Right lung (tissue), 5 donors: ENCODE results near the gene U2AF2. TPM values are rescaled to one million over a fixed set of nuclear protein-coding genes. Genes with fewer than 3 reads are reported as not detected.

Experiments used
- DNase-seq, 2 donors: peaks; one replicate each; pipeline ENCODE4 v3.0.0-alpha.2; 2013
- polyA plus RNA-seq, 5 donors: library from polyadenylated mRNA; unstranded; fragments of 120-200 nt; gene quantifications; one replicate each; pipeline versions ENCODE4 v1.2.1 to v1.2.3, GENCODE V29; 2013; ENCODE audit warnings: inconsistent platforms in 1 of 5, low replicate concordance in 1 of 5; ENCODE audit not compliant: insufficient read length in 5 of 5, insufficient read depth in 1 of 5

U2AF2 gene
- polyA plus RNA-seq, 5 donors = 137 to 222 (median 182) TPM

DNA sequence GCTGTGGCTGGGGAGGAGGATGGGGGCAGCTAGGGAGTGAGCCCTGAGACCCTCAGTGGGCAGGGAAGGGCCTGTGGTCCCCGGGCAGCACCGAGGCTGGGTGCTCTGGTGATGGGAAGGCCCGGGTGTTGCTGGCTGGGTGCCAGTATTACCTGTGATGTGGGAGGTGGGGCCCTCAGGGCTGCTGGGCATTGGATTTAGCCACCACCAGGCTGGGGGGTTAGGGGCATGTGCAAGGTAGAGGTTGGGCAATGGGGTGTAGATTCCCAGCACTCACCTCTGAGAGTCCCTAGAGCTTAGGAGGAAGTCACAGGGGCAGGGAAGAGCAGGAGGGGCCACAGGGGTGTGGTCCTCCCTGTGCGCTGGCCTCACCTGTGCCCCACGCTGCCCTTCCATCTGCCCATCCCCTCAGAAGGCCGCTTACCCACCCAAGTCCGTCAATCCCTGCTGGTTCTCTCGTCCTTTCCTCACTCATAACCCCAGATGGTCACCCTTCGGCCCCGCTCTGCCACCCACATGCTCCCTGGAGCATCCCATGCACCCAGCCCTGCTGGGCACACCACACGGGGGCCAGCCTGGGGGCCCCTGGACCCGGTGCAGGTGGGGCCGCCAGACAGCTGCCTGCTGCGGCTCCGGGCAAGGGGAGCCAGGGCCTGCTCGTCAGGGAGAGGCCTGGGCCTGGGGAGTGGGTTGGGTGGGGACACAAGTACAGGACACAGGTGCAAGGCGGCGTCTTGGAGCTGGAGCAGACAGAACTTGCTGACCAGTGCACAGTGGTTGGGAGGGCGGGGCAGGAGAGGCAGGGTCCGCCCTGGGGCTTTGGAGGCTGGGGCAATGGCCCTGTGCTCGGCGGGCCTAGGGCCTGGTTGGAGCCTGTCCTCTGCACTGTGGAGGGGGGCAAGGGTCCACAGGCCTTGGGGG is 32.7 kb downstream of the U2AF2 start:
- DNase-seq = no peak

DNA sequence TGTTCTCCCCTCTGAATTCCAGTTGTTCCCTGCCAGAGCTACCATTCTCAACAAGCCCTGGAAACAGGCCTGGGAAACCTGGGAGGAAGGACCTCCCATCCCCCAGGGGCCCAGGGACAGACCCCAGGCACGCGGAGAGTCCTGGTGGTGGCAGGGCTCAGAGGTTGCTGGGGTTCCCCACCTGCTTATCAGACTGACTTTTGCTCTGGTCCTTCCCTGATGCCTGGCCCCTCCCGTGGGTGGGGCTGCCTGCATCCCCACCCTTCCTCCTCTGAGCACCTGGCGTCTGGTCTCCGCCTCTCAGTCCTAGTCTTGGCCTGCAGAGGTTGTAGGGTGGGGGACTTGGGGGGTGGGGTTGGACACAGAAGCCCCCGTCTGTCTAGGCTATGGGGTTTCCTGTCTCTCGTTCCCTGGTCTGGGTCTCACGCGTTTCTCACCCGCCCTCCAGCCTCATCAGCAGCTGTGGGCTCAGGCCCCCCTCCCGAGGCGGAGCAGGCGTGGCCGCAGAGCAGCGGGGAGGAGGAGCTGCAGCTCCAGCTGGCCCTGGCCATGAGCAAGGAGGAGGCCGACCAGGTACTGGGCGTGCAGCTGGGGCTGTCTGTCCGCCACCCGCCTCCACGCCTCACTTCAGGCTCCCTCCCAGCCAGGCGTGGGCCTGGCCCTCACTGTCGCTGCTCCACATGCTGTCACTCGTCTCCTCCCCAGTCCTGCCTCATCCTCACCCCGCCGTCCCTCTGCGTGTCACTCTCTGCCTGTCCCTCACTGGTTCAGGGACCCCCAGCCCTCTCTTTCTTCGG is 33.8 kb downstream of the U2AF2 start:
- no peak for DNase-seq

DNA sequence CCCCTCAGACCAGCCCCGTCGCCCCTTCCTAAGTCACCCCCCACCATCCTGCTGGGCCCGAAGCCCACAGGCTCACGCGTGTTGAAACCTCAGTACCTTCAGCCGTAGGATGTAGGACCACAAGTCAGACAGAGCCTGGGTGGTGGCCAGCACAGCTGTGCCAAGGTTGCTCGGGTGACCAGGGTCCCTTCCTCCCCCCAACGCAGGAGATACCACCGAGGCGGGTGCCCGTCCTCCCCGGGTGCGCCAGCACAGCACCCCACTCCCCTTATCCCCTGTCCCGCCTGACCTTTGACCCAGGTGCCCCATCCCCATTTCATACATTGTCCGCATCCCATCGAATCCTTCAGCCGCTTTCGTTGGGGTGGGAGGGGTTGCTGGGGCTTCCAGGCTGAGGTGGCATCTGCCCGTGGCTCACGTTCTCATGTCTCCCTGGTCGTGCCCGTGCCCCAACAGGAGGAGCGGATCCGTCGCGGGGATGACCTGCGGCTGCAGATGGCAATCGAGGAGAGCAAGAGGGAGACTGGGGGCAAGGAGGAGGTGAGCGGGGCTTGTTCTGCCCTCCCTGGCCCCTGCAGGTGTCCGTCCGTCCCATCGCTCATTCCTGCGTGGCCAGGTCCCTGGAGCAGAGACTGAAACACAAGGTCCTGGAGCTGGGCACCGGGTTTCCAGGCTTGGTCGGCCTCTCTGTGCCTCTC is 34.7 kb downstream of the U2AF2 start:
- DNase-seq = no peak

DNA sequence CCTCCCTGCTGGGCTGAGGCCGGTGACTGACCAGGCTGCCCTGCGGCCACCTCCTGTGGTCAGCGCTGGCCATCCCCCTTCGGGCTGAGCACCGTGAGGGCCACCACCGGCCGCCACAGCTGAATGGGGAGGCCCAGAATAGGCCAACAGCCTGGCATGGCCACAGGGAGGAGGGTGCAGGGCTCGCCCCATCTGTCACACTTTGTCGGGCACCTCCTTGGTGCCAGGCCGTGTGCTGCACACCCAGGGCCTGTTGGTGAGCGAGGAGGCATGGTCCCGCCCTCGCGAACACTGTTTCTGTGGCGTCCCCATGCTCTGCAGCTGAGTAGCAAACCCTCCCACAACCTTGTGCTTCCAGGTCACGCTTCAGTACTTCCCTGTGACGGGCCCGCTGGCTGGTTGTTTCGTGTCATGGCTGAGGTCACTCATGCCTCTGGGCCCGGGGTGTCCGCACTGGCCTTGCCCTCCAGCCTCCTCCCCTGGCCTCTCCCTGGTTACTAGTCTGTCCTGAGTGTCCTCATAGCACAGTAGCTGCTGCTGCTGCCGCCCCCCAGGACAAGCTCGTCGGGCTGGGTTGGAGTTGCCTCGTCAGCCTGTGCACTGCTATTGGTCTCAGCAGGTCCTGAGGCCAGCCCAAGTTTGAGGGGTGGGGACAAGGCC is 35.4 kb downstream of the U2AF2 start:
- DNase-seq = no peak

DNA sequence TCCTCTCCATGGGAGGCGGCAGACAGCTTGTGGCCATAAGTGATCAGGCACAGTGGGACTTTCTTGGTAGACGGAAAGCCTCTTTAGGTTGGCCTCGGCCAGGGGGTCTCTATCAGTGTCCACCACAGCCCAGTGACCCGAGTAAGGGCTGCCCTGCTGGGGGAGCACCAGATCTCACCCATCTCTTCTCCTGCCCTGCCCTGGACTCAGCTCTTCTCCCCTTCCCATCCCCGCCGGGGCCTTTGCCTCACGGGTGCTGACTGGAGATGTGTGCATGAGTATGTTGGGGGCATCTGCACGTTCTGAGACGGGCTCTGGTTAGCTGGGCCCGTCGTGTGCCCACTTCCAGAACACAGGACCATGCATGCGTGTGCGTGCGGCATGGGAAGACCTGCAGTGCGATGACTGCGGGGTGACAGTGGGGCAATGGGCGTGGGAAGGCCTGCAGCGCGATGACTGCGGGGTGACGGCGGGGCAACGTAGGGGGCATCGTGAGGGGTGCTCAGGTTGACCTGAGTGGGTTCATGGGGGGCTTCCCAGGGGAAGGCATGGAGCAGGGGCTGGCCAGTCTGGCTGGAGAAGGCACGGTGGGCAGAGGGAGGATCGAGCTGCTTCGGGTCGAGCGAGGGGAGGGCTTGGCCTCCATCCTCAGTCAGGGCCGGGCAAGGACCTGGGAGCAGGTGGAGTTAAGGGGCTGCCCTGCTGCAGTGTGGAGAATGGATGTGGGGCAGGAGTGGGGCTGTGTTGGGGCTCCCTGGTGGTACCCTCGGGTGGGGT is 36.1 kb downstream of the U2AF2 start:
- DNase-seq = no peak

DNA sequence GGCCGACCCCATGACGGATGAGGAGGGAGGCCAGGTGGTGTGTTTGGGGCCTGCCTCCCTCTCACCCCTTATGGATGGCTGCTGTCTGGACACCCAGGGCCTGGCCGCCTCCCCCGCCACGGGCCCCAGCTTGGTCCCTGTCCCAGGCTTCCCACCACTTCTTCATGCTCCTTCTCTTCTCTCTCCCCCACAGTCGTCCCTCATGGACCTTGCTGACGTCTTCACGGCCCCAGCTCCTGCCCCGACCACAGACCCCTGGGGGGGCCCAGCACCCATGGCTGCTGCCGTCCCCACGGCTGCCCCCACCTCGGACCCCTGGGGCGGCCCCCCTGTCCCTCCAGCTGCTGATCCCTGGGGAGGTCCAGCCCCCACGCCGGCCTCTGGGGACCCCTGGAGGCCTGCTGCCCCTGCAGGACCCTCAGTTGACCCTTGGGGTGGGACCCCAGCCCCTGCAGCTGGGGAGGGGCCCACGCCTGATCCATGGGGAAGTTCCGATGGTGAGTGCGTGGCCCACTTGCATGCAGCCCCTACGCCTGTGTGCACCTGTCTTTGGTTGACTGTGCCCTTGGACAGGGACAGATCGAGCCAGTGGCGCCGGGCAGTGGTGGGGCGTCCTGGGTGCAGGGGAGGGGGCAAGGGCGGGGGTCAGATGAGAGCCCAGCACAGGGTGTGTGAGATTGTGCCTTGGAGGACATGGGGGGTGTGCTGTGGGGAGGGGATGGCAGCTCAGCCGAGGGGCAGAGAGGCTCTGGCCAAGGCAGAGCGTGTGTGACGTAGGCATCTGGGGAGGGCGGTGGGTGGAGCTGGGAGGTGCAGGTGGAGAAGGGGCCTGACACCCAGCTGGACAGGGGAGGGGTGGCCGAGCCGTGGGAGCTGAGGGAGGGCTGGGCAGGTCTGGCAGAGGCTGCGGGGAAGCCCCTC is 37.0 kb downstream of the U2AF2 start:
- DNase-seq = no peak

DNA sequence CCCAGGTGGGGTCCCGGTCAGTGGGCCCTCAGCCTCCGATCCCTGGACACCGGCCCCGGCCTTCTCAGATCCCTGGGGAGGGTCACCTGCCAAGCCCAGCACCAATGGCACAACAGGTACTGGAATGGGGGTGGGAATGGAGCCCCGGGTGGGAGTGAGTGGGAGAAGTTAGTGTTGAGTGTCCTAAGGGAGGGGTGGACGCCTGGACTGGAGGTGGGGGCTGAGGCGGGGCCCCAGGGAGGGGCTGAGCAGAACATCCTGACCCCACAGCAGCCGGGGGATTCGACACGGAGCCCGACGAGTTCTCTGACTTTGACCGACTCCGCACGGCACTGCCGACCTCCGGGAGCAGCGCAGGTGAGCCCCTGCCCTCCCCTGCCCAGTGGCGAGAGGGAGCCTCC is 37.8 kb downstream of the U2AF2 start:
- no peak for DNase-seq

DNA sequence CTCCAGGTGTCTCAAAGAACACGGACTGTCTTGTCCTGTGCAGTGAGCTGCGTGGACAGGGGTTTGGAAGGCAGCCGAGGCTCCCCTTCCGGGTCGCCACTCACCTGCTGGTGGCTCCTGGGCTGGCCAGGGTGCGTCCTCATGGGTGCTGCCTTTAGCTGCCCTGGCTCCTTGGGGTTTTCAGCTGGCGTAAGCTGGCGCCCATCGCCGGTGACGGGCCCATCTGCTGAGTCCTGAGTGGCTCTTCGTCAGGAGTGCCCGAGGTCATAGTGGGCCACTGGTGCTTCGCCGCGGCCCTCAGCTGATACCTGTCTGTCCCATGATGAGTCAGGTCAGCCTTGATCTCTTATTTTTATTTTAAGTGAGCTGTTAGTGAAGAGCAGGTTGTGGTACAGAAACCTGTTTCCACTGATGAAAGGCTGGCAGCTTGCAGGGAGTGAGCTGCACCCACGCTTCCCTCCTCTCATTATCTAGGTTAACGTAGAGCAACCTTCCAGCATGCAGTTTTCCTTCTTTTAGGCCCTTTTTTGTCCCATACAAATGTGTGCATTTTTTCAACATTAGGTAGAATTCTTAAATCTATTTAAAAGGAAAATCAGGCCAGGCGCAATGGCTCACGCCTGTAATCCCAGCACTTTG is 38.6 kb downstream of the U2AF2 start:
- no peak for DNase-seq

DNA sequence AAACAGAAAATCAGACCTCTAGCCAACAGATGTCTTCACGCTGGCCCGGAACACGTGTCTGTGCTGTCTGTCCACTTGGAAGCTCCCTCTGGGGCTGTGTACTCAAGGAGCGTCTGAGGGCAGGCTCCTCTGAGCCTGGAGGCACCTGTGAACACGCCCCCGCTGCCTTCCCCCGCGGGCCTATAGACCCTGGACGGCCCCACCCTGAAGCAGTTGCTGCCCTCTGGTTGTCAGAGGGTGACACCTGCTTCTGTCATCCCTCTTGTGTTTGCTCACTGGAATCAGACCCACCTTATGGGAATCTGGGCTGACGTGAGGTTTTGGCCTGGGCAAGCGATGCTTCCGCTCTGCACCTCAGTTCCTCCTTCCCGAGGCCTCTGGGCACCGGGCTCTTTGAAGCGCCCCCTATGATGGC is 39.4 kb downstream of the U2AF2 start:
- DNase-seq = no peak

DNA sequence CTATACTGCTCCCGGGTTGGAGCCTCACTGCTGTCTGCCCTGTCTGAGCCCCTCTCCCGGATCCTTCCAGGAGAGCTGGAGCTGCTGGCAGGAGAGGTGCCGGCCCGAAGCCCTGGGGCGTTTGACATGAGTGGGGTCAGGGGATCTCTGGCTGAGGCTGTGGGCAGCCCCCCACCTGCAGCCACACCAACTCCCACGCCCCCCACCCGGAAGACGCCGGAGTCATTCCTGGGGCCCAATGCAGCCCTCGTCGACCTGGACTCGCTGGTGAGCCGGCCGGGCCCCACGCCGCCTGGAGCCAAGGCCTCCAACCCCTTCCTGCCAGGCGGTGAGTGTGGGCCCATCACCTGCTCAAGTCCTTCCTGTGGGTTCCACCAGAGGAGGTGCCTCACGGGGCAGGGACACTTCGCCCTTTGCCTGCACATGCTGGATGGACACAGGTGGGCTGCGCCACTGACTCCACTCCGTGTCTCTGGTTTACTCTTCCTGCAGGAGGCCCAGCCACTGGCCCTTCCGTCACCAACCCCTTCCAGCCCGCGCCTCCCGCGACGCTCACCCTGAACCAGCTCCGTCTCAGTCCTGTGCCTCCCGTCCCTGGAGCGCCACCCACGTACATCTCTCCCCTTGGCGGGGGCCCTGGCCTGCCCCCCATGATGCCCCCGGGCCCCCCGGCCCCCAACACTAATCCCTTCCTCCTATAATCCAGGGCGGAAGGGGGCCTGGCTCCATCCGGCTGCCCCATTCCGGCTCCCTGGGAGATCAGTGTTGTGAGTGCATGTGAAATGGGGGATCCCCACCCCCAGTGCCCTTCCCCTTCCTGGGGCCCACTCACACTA is 40.0 kb downstream of the U2AF2 start:
- DNase-seq = no peak

DNA sequence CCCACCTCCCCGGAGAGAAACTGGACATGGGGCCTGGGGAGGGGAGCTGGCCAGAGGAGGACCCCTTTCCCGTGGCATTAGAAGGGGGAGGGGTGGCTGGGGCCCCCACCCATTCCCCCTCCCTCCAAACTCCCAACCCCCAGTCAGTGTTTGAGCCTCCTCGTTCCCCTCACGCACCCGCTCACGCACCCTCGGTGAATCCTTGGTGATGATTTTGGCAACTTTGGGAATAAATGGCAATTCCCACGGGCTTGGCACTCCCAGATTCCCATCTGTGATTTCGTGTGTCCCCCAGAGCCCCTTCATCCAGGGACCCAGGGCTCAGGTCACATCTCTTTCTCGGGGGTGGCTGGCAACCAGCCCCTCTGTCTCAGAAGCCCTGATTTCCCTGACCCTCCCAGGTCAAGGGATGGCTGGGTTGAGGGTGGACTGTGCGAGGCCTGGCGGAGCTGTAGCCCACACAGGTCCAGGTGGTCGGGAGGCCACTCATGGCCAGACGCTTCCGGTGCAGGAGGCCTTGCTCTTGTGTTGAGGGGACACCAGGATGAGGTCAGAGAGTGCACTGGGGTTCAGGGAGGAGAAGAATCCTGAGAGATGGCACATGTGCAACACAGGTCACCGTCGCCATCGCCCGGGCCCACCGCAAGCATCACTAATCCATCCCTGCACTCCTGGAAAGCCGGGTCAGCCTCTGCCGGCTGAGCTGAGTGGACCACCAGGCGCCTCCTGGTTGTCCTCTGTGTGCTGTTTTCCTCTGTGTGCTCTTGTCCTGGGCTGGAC is 40.9 kb downstream of the U2AF2 start:
- DNase-seq = no peak

DNA sequence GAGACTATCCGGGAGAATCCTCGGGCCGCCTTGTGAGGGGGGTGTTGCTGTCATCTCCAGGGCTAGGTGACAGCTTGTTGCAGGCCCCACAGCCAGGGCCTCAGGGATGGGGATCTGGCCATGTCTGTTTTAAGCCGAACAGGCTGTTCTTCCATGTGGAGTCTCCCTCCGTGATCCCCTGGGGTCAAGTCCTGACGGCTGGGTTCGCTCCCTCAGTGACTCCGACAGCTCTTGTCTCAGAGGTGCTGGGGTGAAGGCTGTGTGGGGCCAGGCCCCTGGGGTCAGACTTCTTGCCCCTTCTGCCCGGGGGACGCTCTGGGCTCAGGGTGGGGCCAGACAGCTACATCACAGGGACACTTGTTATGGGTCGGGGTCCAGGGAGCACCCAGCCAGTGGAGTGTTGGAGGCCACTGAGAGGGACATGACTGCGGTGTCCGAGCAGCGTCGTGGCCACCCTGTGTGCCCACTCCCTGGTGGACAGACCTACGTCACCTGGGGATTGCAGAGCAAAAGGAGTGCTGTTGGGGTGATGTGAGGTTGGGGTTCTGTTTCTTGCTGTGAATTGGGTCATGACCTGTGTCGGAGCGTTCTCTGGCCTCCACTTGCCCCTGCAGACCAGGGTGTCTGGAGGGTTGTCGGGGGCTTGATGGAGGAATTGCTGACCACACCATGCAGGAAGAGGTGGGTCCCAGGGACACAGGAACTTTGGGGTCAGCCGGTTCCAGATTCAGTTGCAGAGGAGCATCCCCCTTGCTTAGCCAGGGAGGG is 41.6 kb downstream of the U2AF2 start:
- DNase-seq = no peak

DNA sequence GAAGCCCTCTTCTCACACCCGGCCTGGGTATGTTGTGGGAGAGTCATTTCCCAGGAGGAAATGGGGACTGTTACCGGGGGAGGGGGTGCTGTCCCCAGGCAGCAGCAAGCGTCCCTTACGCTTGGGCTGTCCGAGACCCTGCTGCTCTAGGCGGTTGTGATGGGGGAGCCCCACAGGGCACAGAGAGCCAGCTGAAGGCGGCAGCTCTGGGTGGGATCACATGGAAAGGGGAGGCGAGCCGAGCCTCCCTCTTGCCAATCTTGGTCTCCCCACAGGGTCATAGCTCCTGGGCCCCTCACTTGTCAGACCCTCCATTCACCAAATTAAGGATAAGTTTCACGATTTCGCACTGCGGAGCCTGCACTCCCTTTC is 42.2 kb downstream of the U2AF2 start:
- DNase-seq = no peak

DNA sequence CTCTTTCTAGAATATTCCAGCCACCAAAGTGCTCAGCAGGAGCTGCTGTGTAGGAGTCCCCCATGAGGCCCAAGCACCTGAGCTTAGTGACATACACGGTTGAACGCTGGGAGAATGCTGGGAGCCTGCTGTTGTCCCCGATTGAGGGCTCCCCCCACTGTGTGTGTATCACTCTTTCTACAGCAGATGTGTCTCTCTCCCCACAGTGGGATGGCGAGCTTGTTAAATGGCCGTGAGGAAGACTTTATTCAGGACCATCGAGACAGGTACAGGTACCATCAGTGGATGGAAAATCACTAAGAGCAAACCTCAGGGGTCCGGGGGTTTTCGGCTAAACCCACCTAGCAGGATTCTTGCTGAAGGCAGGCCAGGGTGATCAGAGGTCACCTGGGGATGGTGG is 42.9 kb downstream of the U2AF2 start:
- DNase-seq = no peak

DNA sequence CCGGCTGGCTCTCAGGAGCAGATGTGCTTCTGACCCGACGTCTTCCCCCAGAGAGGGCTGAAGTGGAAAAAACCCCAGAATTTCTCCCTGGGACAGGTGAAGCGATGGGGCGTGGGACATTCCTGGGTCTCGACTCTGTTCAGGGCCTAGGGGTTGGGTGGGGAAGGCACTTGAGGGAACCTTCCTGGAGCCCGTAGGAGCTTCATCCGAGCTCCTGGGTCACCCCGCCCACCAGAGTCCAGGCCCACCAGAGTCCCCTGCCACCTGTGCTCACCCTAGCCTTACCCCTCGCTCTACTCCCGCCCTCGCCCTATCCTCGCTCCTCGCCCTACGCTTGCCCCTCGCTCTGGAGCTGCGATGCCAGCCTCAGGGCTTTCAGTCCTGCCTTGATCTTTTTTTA is 43.4 kb downstream of the U2AF2 start:
- no peak for DNase-seq

DNA sequence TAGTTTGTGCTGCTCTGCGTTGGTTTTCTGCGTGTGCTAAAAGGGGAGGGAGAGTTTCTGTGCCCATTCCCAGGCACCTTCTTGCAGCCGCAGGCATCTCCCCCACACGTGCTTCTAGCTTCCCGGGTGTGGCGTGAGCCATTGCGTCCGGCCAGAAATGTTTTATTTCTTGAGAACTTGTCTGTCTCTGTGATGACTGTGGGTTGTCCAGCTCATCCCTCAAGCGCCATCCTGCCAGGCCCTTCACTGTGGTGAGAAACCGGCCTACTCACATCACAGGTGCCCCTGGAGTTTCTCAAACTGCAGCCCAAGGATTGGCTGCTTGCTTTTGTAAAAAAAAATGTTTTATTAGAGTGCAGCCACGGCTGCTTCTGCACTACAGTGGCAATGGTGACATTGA is 44.4 kb downstream of the U2AF2 start:
- no peak for DNase-seq

DNA sequence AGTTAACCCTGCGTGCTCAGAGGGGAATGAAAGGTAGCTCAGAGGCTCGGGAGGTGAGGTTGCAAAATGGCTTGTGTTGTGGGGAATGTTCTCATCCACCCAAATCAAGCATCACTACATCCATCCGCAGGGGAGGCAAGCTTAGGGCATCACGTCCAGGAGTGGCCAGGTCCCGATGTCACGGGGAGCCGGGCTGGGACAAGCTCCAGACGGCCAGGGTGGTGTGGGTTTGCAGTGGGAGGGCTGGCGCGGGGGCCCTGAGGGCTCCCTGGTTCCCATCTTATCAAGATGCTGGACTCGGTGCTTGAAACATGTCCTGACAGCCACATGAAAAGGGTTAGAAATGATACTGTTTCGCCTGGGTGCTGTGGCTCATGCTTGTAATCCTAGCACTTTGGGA is 46.0 kb downstream of the U2AF2 start:
- DNase-seq = no peak
